ENCODE results near the gene PTPN7. TPM values are rescaled to one million over a fixed set of nuclear protein-coding genes. Genes with fewer than 3 reads are reported as not detected.

The PTPN7 gene
- polyA plus RNA-seq, 2 of the 4 experiments (the other 2 are of a cell fraction), result 0.08 TPM; not detected in 1

DNA sequence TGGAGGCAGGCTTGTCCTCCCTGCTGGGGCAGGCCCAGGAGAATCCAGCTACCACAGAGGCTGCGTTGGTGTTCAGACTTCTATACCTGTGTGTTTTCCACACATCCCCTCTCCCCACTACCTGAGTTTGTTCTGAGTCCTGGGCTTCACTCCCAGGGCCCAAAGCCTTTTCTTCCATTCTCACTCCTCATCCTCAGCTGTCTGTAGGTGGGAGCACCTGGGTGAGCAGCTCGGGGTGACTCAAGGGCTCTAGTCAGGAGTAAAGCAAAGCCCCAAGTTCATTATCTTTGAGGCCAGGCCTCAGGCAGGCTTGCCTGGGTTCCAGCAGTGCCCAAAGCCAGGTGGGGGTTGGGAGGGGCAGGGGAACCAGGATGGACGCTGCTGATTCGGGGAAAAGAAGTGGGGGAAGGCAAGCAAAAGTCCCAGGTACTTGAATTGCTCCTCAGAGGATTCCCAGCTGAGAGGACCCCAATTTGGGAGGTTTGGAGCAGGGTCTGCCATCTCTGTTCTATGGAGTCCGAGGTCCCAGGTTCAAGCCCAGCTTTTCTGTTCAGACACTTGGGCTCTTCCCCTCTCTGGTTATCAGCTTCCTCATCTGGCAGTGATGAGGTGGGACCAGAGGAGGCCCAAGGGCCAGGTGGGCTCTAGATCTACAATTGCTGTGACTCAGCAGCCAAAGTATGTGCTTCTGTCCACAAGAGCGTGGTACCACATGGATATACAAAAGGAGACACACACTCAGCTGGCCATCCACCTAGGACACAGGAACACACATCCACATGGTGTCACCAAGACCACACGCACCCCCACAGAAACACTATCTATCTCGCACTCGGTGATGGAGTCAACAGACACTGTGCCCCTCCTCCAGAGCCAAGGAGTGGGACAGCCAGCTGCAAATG is 5.8 kb upstream of the PTPN7 start:
- FAIRE-seq (no peak), DNase-seq (ENCODE audit: low read depth in 1 of 2, low spot score in 1 of 2) (no peak), ATAC-seq (no peak)
- H3K4me2 ChIP-seq, result no peak overlapping the region
- WGBS (ENCODE audit: missing lambda C conversion rate), result 72% methylated on average over 9 of the region's 9 CpGs
- no peak overlapping the region for H3K4me3 ChIP-seq
- POLR2A ChIA-PET, result interaction anchor here (0.6 kb wide), 1 partner anchor 10 kb away, joined by 3 read pairs; no protein-coding TSS in a partner anchor
- H3K4me1 ChIP-seq, result peaks cover 8% of the 10 kb centered on the region; the same call in 2 of the 3 replicates
- CTCF ChIA-PET, result interaction anchor here (0.6 to 3.0 kb wide), 9 partner anchors 10 to 150 kb away, joined by 3 to 9 read pairs (median 3); no protein-coding TSS in a partner anchor
- H3K27ac ChIP-seq, result no peak overlapping the region
- H3K9me3 ChIP-seq, result no peaks in the 10 kb centered on the region
- TF ChIP-seq TP53 (CRISPR knock-in tag; IDR thresholded peaks at IDR 0.05) (no peak), TFCP2L1 (CRISPR knock-in tag; IDR thresholded peaks at IDR 0.05) (no peak), SMC3 (IDR thresholded peaks at IDR 0.05) (no peak), KDM5A (IDR thresholded peaks at IDR 0.05) (no peak), FOSL2 (IDR thresholded peaks at IDR 0.05) (no peak), FOSL2 (CRISPR knock-in tag; IDR thresholded peaks at IDR 0.05) (no peak), CHD2 (IDR thresholded peaks at IDR 0.05; ENCODE audit: low read length, partially characterized antibody) (no peak), POLR2AphosphoS2 (conservative IDR thresholded peaks at IDR 0.05; ENCODE audit: low read length) (no peak), RFX5 (IDR thresholded peaks at IDR 0.05) (no peak), MYC (IDR thresholded peaks at IDR 0.05; ENCODE audit: borderline replicate concordance, low read length) (no peak), ZSCAN20 (CRISPR knock-in tag; IDR thresholded peaks at IDR 0.05) (no peak)
- TF ChIP-seq, protein P1, sequence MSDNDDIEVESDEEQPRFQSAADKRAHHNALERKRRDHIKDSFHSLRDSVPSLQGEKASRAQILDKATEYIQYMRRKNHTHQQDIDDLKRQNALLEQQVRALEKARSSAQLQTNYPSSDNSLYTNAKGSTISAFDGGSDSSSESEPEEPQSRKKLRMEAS (IDR thresholded peaks at IDR 0.05), result no peak

GRCh38 chr1:202165267-202165941 is 5.0 kb upstream of the PTPN7 start:
- ChIA-PET POLR2A (interaction anchor here (0.6 kb wide), 1 partner anchor 11 kb away, joined by 3 read pairs; no protein-coding TSS in a partner anchor), CTCF (interaction anchor here (0.6 to 3.0 kb wide), 6 partner anchors 11 to 151 kb away, joined by 3 to 9 read pairs (median 6); no protein-coding TSS in a partner anchor)
- H3K9me3 ChIP-seq, result no peaks in the 10 kb centered on the region
- DNase-seq (ENCODE audit: low read depth in 1 of 2, low spot score in 1 of 2) (no peak), ATAC-seq (no peak), FAIRE-seq (no peak)
- 83% methylated on average over 18 of the region's 20 CpGs for WGBS (ENCODE audit: missing lambda C conversion rate)
- no peak overlapping the region for H3K4me2 ChIP-seq
- no peak overlapping the region for H3K27ac ChIP-seq
- TF ChIP-seq FOSB (CRISPR knock-in tag; IDR thresholded peaks at IDR 0.05) (no peak), JUN (IDR thresholded peaks at IDR 0.05) (no peak), RFX5 (IDR thresholded peaks at IDR 0.05) (no peak), HOXB5 (CRISPR knock-in tag; IDR thresholded peaks at IDR 0.05) (no peak), RNF2 (IDR thresholded peaks at IDR 0.05; ENCODE audit: borderline replicate concordance, low read depth) (no peak), POLR2A (IDR thresholded peaks at IDR 0.05; ENCODE audit: low read length) (no peak), KDM5A (IDR thresholded peaks at IDR 0.05) (no peak), NR3C1 (IDR thresholded peaks at IDR 0.05) (no peak), CBX8 (IDR thresholded peaks at IDR 0.05) (no peak), GATA3 (IDR thresholded peaks at IDR 0.05; ENCODE audit: borderline replicate concordance) (no peak), BHLHE40 (IDR thresholded peaks at IDR 0.05; ENCODE audit: low read depth, low read length) (no peak), JUNB (IDR thresholded peaks at IDR 0.05) (no peak), SREBF2 (IDR thresholded peaks at IDR 0.05) (no peak), HOXA7 (CRISPR knock-in tag; IDR thresholded peaks at IDR 0.05) (no peak)
- TF ChIP-seq, protein P1 (IDR thresholded peaks at IDR 0.05), result no peak
- peaks cover 8% of the 10 kb centered on the region; the same call in 2 of the 3 replicates for H3K4me1 ChIP-seq
- H3K4me3 ChIP-seq, result no peak overlapping the region
